GM12891 (cell line): Measurements from ENCODE around the gene NUTF2.

ENCODE experiments used
- POLR2A ChIP-seq: IDR thresholded peaks from 2 replicates; pipeline ENCODE4 v1.6.1; 2011; ENCODE audit warnings: low read depth, low read length, control low read depth
- POLR2AphosphoS5 ChIP-seq: IDR thresholded peaks from 2 replicates; pipeline ENCODE4 v1.6.1; 2011; ENCODE audit warnings: low read depth, low read length, control low read depth
- POU2F2 ChIP-seq: IDR thresholded peaks from 2 replicates; pipeline ENCODE4 v1.6.1; 2011; ENCODE audit warnings: low read depth, mild to moderate bottlenecking, control low read depth, low read length, moderate library complexity
- TAF1 ChIP-seq: IDR thresholded peaks from 2 replicates; pipeline ENCODE4 v1.6.1; 2011; ENCODE audit warnings: low read depth, low read length, control low read depth

DNA sequence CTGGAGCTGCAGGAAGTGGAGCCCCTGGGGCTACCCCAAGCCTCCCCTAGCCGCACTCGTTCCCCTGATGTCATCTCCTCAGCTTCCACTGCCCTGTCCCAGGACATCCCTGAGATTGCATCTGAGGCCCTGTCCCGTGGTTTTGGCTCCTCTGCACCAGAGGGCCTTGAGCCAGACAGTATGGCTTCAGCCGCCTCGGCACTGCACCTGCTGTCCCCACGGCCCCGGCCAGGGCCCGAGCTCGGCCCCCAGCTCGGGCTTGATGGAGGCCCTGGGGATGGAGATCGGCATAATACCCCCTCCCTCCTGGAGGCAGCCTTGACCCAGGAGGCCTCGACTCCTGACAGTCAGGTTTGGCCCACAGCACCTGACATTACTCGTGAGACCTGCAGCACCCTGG is 33.9 kb downstream of the NUTF2 start:
- TF ChIP-seq POLR2AphosphoS5 (no peak), POLR2A (no peak), TAF1 (no peak), POU2F2 (no peak)
